ENCODE results near the gene COL18A1. TPM values are rescaled to one million over a fixed set of nuclear protein-coding genes. Genes with fewer than 3 reads are reported as not detected.

Gene COL18A1
- total and polyA plus RNA-seq, 2 of the 8 experiments (the other 6 are each of a cell fraction or from before 2014, with no cell fraction given), result 145 to 201 TPM

GRCh38 chr21:45461806-45462341, 56.9 kb downstream of the COL18A1 start:
- Histone ChIP-seq H3K27ac (ENCODE audit: low read depth, low read length) (no peak overlapping the region), H2BK120ac (replicated peaks; ENCODE audit: low read depth, low read length) (no peak overlapping the region)
- TF ChIP-seq CEBPB (IDR thresholded peaks at IDR 0.05; ENCODE audit: low read depth, low read length), result no peak
- TF ChIP-seq KDM4A (IDR thresholded peaks at IDR 0.05; ENCODE audit: low read depth, low read length, severe bottlenecking), result no peak
- TF ChIP-seq JUND (IDR thresholded peaks at IDR 0.05; ENCODE audit: low read length), result no peak
- TF ChIP-seq, protein P1, sequence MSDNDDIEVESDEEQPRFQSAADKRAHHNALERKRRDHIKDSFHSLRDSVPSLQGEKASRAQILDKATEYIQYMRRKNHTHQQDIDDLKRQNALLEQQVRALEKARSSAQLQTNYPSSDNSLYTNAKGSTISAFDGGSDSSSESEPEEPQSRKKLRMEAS (IDR thresholded peaks at IDR 0.05), result no peak
- no peak for TF ChIP-seq POLR2A (IDR thresholded peaks at IDR 0.05; ENCODE audit: control extremely low read depth in 1 of 2, low read depth in 2 of 2, low read length in 2 of 2)
- no peak for TF ChIP-seq CREB1 (IDR thresholded peaks at IDR 0.05)
- no peak for TF ChIP-seq TAF1 (IDR thresholded peaks at IDR 0.05; ENCODE audit: low read depth, low read length)
- no peak for TF ChIP-seq MAFK (IDR thresholded peaks at IDR 0.05; ENCODE audit: low read depth, low read length)
- TF ChIP-seq ZNF274 (IDR thresholded peaks at IDR 0.05; ENCODE audit: borderline replicate concordance, extremely low read depth, low read length), result no peak
- no peak for TF ChIP-seq BACH1 (IDR thresholded peaks at IDR 0.05; ENCODE audit: low read length)
- no peak for TF ChIP-seq KDM5A (IDR thresholded peaks at IDR 0.05; ENCODE audit: low read length)
- TF ChIP-seq RXRA (IDR thresholded peaks at IDR 0.05; ENCODE audit: insufficient read depth, low read depth, low read length), result no peak
- TF ChIP-seq RBBP5 (IDR thresholded peaks at IDR 0.05; ENCODE audit: borderline replicate concordance, low read depth, low read length), result no peak
- TF ChIP-seq, protein P2, sequence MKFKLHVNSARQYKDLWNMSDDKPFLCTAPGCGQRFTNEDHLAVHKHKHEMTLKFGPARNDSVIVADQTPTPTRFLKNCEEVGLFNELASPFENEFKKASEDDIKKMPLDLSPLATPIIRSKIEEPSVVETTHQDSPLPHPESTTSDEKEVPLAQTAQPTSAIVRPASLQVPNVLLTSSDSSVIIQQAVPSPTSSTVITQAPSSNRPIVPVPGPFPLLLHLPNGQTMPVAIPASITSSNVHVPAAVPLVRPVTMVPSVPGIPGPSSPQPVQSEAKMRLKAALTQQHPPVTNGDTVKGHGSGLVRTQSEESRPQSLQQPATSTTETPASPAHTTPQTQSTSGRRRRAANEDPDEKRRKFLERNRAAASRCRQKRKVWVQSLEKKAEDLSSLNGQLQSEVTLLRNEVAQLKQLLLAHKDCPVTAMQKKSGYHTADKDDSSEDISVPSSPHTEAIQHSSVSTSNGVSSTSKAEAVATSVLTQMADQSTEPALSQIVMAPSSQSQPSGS (IDR thresholded peaks at IDR 0.05; ENCODE audit: low read length), result no peak

More at GRCh38 chr21:45461806-45462341, 56.9 kb downstream of the COL18A1 start:
- H3K14ac ChIP-seq (ENCODE audit: insufficient read length), result no peak overlapping the region
- H3K9ac ChIP-seq (replicated peaks in 1 of 4; ENCODE audit: extremely low read depth in 1 of 4, low read depth in 3 of 4, low read length in 3 of 4), result no peak overlapping the region
- H4K5ac ChIP-seq (ENCODE audit: insufficient read length, low read depth, low read length), result no peak overlapping the region
- no peak overlapping the region for H3K23ac ChIP-seq (ENCODE audit: insufficient read length)
- no peak overlapping the region for H3K56ac ChIP-seq (replicated peaks; ENCODE audit: insufficient read length, low read depth, low read length)
- peaks cover 11 to 24% of the 10 kb centered on the region in 2 experiments for H4K20me1 ChIP-seq (replicated peaks in 1 of 2; ENCODE audit: control insufficient read depth in 1 of 2, insufficient read depth in 2 of 2, low read length in 2 of 2)
- no peak overlapping the region for H2BK15ac ChIP-seq (ENCODE audit: low read length)
- H2BK12ac ChIP-seq (ENCODE audit: low read depth, low read length), result no peak overlapping the region
- H3K79me1 ChIP-seq (ENCODE audit: low read depth, low read length), result peaks cover 5% of the 10 kb centered on the region
- H3K79me2 ChIP-seq (ENCODE audit: control insufficient read depth in 1 of 2, insufficient read depth in 2 of 2, low read length in 2 of 2), result peaks cover 0 to 85% of the 10 kb centered on the region in 2 experiments; a peak in 2 of 4 replicates
- H3K4ac ChIP-seq (replicated peaks; ENCODE audit: insufficient read length, low read depth, low read length), result no peak overlapping the region
- H3K4me3 ChIP-seq (ENCODE audit: extremely low read depth in 1 of 4, insufficient read depth in 2 of 4, low read depth in 3 of 4, low read length in 4 of 4), result no peak overlapping the region
- H3K23me2 ChIP-seq (ENCODE audit: low read depth, low read length), result no peaks in the 10 kb centered on the region
- no peak overlapping the region for H2AFZ ChIP-seq (ENCODE audit: low read length)
- H3K4me1 ChIP-seq (replicated peaks in 1 of 4; ENCODE audit: control insufficient read depth in 3 of 4, insufficient read depth in 4 of 4, low read length in 3 of 4), result no peaks in the 10 kb centered on the region
- H4K8ac ChIP-seq (ENCODE audit: extremely low read depth, insufficient read depth, low read length), result no peak overlapping the region
- no peak overlapping the region for H4K91ac ChIP-seq (replicated peaks; ENCODE audit: insufficient read length, low read length)
- H3K9me3 ChIP-seq (ENCODE audit: insufficient read depth in 2 of 2, low read depth in 1 of 2, low read length in 1 of 2), result no peaks in the 10 kb centered on the region; a peak in 2 of 4 replicates
- FAIRE-seq, result no peak
- H3K36me3 ChIP-seq (ENCODE audit: control insufficient read depth in 2 of 4, insufficient read depth in 4 of 4, low read length in 3 of 4), result peaks cover 0 to 6% (median 0%) of the 10 kb centered on the region in 4 experiments; a peak in 3 of 8 replicates
- DNase-seq (ENCODE audit: low read depth in 1 of 2, low spot score in 2 of 2), result no peak
- CTCF ChIA-PET (ENCODE audit: partially characterized antibody), result interaction anchor here (0.7 to 1.3 kb wide), 3 partner anchors 51 to 116 kb away, joined by 3 read pairs; no protein-coding TSS in a partner anchor
- no peak overlapping the region for H3K4me2 ChIP-seq (ENCODE audit: insufficient read depth in 1 of 2, low read depth in 2 of 2, low read length in 2 of 2)
- POLR2A ChIA-PET (ENCODE audit: partially characterized antibody), result interaction anchor here (0.8 kb wide), 1 partner anchor 10 kb away, joined by 3 read pairs; no protein-coding TSS in a partner anchor
- no peak overlapping the region for H3K18ac ChIP-seq (ENCODE audit: extremely low read depth, low read length)
- H2AK5ac ChIP-seq (ENCODE audit: low read depth, low read length), result no peak overlapping the region
- no peak overlapping the region for H2BK20ac ChIP-seq (ENCODE audit: low read length)
- no peaks in the 10 kb centered on the region for H3K27me3 ChIP-seq (replicated peaks in 1 of 4; ENCODE audit: control insufficient read depth in 3 of 4, extremely low read depth in 1 of 4, insufficient read depth in 3 of 4, low read length in 3 of 4)
- H2BK5ac ChIP-seq (ENCODE audit: low read depth, low read length), result no peak overlapping the region

All from H1 (cell line).